Activated naive CD4-positive, alpha-beta T cell treated with anti-CD3 and anti-CD28 coated beads, Interleukin-2, amount 50 U/mL, for 16 hours (primary cell): ENCODE measurements around the gene DDX51.
"Not testable (repeated sequence)": the region's sequence is repeated elsewhere in the genome, so short reads cannot be mapped to it uniquely, and the experiment has no call there.

Source experiments
- DNase-seq: peaks from one replicate; pipeline ENCODE4 v3.0.0-alpha.2; 2020

DDX51 gene

GRCh38 chr12:132111654-132112304 is 32.3 kb downstream of the DDX51 start:
- DNase-seq, result no peak

DNA sequence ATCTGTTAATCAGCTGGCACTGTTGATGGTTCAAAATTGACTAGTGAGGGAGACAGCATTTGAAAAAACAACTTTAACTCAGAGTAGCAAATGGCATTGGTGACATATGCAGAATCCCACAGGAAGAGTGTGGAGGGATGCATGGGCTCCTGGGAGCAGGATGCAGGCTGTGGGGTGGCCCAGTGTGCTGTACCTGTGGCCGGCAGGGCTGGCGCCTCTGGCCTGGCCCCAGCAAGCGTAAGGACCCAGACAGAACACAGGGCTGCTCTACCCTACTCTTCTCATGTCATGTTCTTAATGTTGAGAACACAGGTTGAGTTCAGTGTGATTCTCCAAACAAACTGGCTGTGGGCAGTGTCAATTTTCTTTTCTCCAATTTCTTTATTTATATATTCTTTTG is 33.4 kb downstream of the DDX51 start:
- DNase-seq, result no peak

DNA sequence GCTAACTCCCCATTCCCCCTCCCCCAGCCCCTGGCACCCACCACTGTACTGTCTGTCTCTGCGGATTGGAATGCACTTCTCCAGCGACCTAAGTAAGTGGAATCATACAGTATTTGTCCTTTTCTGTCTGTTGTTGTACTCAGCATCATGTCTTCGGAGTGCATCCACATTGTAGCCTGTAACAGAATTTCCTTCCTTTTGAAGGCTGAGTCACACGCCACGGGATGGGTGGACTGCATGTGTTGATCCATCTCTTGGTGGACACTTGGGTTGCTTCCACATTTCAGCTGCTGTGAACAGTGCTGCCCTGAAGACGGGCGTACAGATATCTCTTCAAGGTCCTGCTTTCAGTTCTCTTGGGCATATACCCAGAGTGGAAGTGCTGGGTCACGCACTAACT is 34.4 kb downstream of the DDX51 start:
- no peak for DNase-seq

- no peak for DNase-seq
Observed at GRCh38 chr12:132108211-132108832, 35.8 kb downstream of the DDX51 start.

- DNase-seq, result no peak
Observed at GRCh38 chr12:132106921-132107320, 37.2 kb downstream of the DDX51 start.

DNA sequence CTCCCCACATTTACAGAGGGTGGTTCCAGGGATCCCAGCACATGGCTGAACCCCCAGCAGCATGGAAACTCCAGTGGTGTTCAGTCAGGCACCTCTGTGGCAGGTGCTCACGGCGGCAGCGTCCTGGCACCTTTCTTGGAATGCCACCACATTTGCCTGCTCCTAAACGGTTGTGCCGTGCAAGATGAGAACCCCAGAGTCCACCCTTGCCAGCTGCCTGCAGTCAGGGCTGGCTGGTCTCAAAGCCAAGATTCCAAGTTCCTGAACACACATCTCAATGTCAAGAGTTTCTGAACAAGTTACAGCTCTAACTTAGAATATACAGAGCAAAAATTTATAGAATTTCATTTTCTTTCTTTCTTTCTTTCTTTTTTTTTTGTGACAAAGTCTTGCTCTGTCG is 38.7 kb downstream of the DDX51 start:
- DNase-seq, result no peak

- DNase-seq, result no peak
Observed at GRCh38 chr12:132103542-132104308, 40.4 kb downstream of the DDX51 start.

- not testable (repeated sequence) for DNase-seq
Observed at GRCh38 chr12:132103072-132103471, 41.0 kb downstream of the DDX51 start.

DNA sequence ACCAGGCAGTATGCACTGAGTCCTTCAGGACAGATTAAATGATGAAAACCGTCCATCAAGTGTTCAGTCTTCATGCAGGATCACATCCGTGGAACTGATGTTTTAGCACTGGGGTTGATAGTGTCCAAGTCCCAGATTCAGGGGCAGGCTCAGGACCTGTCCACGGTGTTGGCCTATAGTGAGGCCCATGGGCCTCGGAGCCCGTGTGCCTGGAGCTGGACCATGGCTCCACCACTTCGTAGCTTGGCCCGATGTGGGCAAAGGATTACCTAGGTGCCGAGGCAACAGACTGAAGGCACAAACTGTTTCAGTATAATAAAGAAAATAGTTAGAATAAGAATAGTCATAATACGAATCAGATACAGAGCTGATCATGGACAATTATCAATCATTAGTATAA is 41.8 kb downstream of the DDX51 start:
- DNase-seq, result no peak

- no peak for DNase-seq
Observed at GRCh38 chr12:132100306-132101065, 43.6 kb downstream of the DDX51 start.

- DNase-seq, result no peak
Observed at GRCh38 chr12:132099739-132100138, 44.4 kb downstream of the DDX51 start.

GRCh38 chr12:132095520-132096409 is 48.4 kb downstream of the DDX51 start:
- DNase-seq, result no peak

DNA sequence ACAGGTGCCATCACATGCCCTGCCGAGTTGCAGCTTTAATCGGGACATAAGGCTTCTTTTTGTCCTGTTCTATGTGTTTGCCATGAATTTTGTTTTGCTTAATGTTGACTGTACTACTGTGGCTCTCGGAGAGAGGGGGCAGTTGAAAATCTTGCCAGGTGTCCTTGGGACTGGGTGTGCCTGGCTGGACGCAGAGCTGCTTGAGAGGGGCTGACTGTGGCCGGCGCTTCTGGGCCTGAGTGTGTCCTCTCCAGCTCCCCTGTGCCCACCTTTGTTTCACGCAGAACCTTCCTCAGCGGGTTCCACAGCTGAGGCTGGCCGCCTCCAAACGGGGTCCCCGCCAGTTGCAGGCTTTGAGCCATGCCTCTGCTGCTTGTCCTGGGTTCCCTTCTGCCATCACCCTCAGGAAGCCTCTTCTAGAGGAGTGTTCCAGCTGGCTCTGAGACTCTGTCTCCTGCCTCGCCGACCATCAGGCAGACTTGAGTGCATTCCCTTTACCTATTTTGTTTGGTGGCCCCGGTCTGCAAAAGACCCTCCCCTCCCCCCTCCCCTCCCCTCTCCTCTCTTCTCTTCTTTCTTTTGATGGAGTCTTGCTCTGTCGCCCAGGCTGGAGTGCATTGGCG is 49.7 kb downstream of the DDX51 start:
- no peak for DNase-seq

DNA sequence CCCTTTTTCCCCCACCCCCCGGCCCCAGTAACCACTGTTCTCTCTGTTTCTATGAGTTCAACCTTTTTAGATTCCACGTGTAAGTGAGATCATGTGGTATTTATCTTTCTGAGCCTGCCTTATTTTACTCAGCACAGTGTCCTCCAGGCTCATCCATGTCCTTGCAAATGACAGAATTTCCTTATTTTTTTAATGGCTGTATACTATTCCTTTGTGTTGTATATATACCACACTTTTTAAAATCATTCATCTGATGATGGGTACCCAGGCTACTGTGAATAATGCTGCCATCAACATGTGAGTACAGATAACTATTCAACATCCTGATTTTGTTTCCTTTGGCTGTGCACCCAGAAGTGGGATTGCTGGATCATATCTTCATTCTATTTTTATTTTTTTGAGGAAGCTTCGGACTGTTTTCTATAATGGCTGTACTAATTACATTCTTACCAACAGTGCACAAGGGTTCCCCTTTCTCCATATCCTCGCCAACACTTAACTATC is 54.7 kb downstream of the DDX51 start:
- DNase-seq, result no peak
